Measurements from ENCODE around the gene CNTN1.

Gene CNTN1

GRCh38 chr12:40853221-40853620, 161.0 kb downstream of the CNTN1 start:
- no peak for DNase-seq (ENCODE audit: low read depth)

GRCh38 chr12:40854604-40855003, 162.4 kb downstream of the CNTN1 start:
- DNase-seq (ENCODE audit: low read depth) = no peak

GRCh38 chr12:40864891-40865290, 172.7 kb downstream of the CNTN1 start:
- DNase-seq (ENCODE audit: low read depth) = no peak

- no peak for DNase-seq (ENCODE audit: low read depth)
These were observed 178.7 kb downstream of the CNTN1 start for GRCh38 chr12:40870981-40871380.

GRCh38 chr12:40874868-40875267, 182.6 kb downstream of the CNTN1 start:
- DNase-seq (ENCODE audit: low read depth) = no peak

GRCh38 chr12:40889329-40889728, 197.1 kb downstream of the CNTN1 start:
- no peak for DNase-seq (ENCODE audit: low read depth)

GRCh38 chr12:40892528-40892927, 200.3 kb downstream of the CNTN1 start:
- no peak for DNase-seq (ENCODE audit: low read depth)

GRCh38 chr12:40898505-40898904, 206.3 kb downstream of the CNTN1 start:
- no peak for DNase-seq (ENCODE audit: low read depth)

GRCh38 chr12:40903040-40903439, 210.8 kb downstream of the CNTN1 start:
- DNase-seq (ENCODE audit: low read depth) = no peak

GRCh38 chr12:40907115-40907527, 214.9 kb downstream of the CNTN1 start:
- no peak for DNase-seq (ENCODE audit: low read depth)

GRCh38 chr12:40911676-40912075, 219.4 kb downstream of the CNTN1 start:
- DNase-seq (ENCODE audit: low read depth) = no peak

GRCh38 chr12:40915172-40915571, 222.9 kb downstream of the CNTN1 start:
- no peak for DNase-seq (ENCODE audit: low read depth)

- DNase-seq (ENCODE audit: low read depth) = no peak
These were observed 225.3 kb downstream of the CNTN1 start for GRCh38 chr12:40917561-40917960.

- DNase-seq (ENCODE audit: low read depth) = no peak
These were observed 229.4 kb downstream of the CNTN1 start for GRCh38 chr12:40921563-40922163.

GRCh38 chr12:40937891-40938290, 245.7 kb downstream of the CNTN1 start:
- DNase-seq (ENCODE audit: low read depth) = no peak

- DNase-seq (ENCODE audit: low read depth) = no peak
These were observed 250.1 kb downstream of the CNTN1 start for GRCh38 chr12:40942326-40942725.

GRCh38 chr12:40945772-40946171, 253.5 kb downstream of the CNTN1 start:
- no peak for DNase-seq (ENCODE audit: low read depth)

GRCh38 chr12:40946612-40947194, 254.5 kb downstream of the CNTN1 start:
- no peak for DNase-seq (ENCODE audit: low read depth)

- no peak for DNase-seq (ENCODE audit: low read depth)
These were observed 255.6 kb downstream of the CNTN1 start for GRCh38 chr12:40947797-40948196.

GRCh38 chr12:40953076-40953475, 260.8 kb downstream of the CNTN1 start:
- no peak for DNase-seq (ENCODE audit: low read depth)

- DNase-seq (ENCODE audit: low read depth) = no peak
These were observed 265.2 kb downstream of the CNTN1 start for GRCh38 chr12:40957417-40957816.

GRCh38 chr12:40959041-40959440, 266.8 kb downstream of the CNTN1 start:
- no peak for DNase-seq (ENCODE audit: low read depth)

- DNase-seq (ENCODE audit: low read depth) = no peak
These were observed 271.5 kb downstream of the CNTN1 start for GRCh38 chr12:40963751-40964150.

- DNase-seq (ENCODE audit: low read depth) = no peak
These were observed 277.6 kb downstream of the CNTN1 start for GRCh38 chr12:40969796-40970195.

All from activated T-cell treated with anti-CD3 and anti-CD28 coated beads for 1 hour (primary cell).